ENCODE data around the gene NOTCH4.
"Not testable (repeated sequence)": the region's sequence is repeated elsewhere in the genome, so short reads cannot be mapped to it uniquely, and the experiment has no call there.

NOTCH4 gene

DNA sequence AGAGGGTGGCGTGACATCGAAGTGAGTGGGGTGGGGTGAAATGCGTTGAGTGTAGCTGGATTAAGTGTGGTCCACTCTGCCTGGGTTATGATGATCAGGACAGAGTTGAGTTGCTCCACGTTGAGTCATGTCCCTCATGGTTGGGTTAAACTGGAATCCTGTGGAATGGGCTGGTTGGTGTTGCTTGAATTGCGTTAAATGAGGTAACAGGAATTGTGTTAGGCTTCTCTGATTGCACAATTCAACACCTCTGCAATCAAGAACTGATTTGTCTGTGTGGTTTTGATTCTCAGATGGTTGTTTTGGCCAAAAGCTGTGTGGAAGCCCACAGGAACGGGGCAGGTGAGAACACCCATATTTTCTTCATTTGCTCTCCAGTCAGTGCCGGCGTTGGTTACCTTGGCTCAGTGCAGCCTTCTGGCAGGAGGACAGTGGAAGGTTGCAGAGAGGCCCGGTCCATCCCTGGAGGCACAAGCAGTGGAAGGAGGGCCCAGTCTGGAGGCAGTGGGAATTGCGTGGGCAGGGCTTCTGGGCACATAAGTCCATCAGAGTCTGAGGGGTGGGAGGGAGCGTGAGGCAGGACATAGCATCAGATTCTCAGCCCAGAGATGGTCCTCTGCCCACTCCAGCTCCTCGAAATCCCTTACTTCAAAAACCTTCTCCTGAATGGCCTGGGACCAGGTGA lies 11.6 kb downstream of the NOTCH4 start:
- TF ChIP-seq, protein P1, sequence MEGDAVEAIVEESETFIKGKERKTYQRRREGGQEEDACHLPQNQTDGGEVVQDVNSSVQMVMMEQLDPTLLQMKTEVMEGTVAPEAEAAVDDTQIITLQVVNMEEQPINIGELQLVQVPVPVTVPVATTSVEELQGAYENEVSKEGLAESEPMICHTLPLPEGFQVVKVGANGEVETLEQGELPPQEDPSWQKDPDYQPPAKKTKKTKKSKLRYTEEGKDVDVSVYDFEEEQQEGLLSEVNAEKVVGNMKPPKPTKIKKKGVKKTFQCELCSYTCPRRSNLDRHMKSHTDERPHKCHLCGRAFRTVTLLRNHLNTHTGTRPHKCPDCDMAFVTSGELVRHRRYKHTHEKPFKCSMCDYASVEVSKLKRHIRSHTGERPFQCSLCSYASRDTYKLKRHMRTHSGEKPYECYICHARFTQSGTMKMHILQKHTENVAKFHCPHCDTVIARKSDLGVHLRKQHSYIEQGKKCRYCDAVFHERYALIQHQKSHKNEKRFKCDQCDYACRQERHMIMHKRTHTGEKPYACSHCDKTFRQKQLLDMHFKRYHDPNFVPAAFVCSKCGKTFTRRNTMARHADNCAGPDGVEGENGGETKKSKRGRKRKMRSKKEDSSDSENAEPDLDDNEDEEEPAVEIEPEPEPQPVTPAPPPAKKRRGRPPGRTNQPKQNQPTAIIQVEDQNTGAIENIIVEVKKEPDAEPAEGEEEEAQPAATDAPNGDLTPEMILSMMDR (conservative IDR thresholded peaks at IDR 0.05; ENCODE audit: low read depth) = no peak
- POLR2A ChIA-PET (ENCODE audit: low non-redundant PET) = no interaction called here
- no peak for DNase-seq (ENCODE audit: low spot score)
- CTCF ChIA-PET = no interaction called here
- no peak overlapping the region for H3K27ac ChIP-seq

DNA sequence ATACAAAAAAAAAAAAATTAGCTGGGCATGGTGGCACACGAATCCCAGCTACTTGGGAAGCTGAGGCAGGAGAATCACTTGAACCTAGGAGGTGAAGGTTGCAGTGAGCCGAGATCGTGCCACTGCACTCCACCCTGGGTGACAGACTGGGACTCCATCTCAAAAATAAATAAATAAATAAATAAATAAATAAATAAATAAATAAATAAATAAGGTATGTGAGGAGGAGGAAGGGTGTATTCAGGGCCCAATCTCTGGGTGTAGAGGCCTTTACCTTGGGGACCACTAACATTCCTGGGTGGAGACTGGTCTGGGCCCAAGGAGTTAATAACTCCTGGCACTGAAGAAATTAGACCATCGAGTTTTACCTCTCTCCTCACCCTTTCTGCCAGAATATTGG lies 12.4 kb downstream of the NOTCH4 start:
- POLR2A ChIA-PET (ENCODE audit: low non-redundant PET); DNase-seq (ENCODE audit: low spot score); H3K27ac ChIP-seq; CTCF ChIA-PET: not testable (repeated sequence)

DNA sequence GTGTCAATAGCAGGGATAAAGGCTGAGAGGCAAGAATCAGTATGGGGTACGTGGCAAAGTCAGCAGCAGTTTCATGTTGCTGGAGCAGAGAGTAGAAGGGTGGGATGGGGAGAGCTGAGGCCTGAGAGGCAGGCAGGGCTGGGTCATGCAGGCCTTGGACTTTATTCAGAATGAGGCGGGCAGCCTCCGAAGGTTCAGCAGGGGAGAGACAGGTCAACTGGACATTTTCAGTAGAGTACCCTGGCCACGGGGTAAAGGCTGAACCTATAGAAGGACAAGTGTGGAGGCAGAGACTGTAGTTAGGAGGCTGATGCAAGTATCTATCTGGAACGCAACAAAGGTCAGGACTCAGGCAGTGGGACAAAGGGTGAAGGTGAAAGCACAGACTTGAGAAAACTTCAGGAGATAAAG lies 13.7 kb downstream of the NOTCH4 start:
- no peak overlapping the region for H3K27ac ChIP-seq
- no peak for DNase-seq (ENCODE audit: low spot score)
- CTCF ChIA-PET = no interaction called here
- TF ChIP-seq, protein P1 (conservative IDR thresholded peaks at IDR 0.05; ENCODE audit: low read depth) = no peak
- POLR2A ChIA-PET (ENCODE audit: low non-redundant PET) = no interaction called here

DNA sequence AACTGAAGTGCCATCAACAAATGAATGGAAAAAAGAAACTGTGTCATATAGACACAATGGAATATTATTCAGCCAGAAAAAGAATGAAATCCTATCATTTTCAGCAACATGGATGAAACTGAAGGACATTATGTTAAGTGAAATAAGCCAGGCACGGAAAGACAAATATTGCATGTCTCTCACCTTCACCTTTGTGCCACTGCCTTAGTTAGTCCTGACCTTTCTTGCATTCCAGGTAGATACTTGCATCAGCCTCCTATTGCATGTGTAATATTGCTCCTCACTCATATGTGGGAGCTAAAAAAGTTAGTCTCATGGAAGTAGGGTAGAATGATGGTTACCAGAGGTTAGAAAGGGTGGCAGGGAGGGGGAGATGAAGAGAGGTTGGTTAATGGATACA lies 14.9 kb downstream of the NOTCH4 start:
- DNase-seq (ENCODE audit: low spot score) = no peak
- TF ChIP-seq, protein P1 (conservative IDR thresholded peaks at IDR 0.05; ENCODE audit: low read depth) = no peak
- H3K27ac ChIP-seq = no peak overlapping the region
- POLR2A ChIA-PET (ENCODE audit: low non-redundant PET) = no interaction called here
- CTCF ChIA-PET = no interaction called here

DNA sequence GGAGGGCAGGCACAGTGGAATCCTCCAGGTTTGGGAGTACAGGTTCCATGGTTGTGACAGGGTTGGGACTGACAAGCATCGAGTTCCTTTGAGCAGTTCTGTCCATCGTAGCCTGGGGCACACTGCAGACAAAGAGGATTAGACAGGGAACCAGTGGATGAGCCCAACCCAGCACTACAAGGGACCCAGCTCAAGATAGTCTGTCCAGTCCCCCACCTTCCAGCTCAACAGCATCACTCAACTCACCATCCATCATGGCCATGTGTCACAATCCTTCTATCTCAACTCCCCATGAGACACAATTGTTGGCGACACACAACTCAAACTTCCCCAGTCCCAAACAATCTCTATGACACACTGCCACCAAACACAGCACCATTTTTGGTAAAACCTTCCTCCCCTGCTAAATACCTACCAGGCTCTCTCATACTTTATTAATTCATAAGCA lies 19.6 kb downstream of the NOTCH4 start:
- H3K27ac ChIP-seq = no peak overlapping the region
- TF ChIP-seq, protein P1 (conservative IDR thresholded peaks at IDR 0.05; ENCODE audit: low read depth) = no peak
- POLR2A ChIA-PET (ENCODE audit: low non-redundant PET) = no interaction called here
- CTCF ChIA-PET = no interaction called here
- no peak for DNase-seq (ENCODE audit: low spot score)

DNA sequence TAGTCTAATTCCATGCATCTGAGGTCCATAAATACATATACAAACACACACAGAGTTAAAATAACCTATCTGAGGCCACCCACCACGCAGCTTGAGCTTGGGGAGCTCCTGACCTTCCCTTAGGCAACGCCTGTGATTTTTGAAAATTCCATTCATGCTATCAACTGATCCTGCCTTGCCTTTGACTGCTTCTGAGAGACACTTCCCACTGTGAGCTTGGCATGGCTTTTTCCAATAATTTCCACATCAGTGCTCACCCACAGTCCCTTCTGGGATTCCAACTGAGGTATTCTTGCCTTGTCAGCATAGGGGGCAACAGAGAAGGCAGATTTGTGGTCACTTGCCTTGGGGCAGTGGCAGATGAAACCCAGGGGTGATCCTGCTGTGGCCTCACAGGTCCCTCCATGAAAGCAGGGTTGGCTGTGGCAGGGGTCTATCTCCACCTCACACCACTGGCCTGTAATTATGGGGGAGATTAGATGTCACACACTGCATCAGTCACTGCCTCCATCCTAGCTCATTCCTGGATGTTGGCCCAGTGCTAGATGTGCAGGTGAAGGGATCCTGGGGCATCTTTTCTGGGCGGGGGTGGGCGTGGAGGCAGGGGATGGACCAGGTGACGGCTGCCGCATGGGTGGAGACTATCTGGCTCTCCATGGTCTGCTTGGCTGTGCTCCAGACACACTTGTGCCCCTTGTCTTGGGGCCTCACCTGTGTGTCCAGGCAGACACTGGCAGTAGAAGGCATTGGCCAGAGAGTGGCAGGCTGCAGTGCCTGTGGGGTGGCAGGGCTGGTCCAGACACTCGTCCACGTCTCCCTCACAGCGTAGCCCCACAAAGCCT lies 20.2 kb downstream of the NOTCH4 start:
- POLR2A ChIA-PET (ENCODE audit: low non-redundant PET) = no interaction called here
- CTCF ChIA-PET = interaction anchor here (0.6 kb wide), 1 partner anchor 636 kb away, joined by 3 read pairs; no protein-coding TSS in a partner anchor

More for the DNA sequence above, 20.2 kb downstream of the NOTCH4 start:
- TF ChIP-seq, protein P1 (conservative IDR thresholded peaks at IDR 0.05; ENCODE audit: low read depth) = no peak
- no peak overlapping the region for H3K27ac ChIP-seq
- no peak for DNase-seq (ENCODE audit: low spot score)

Data from RWPE1 (cell line).